ENCODE data around the gene ERAL1. TPM values are rescaled to one million over a fixed set of nuclear protein-coding genes. Genes with fewer than 3 reads are reported as not detected.
A peak's percentile ranks its signal among the peaks of the same experiment; 100 is the strongest.
"Not testable (repeated sequence)": the region's sequence is repeated elsewhere in the genome, so short reads cannot be mapped to it uniquely, and the experiment has no call there.

The ERAL1 gene
- total RNA-seq, 4 donors from 2014 or later = 28.1 to 74.4 (median 47.3) TPM

DNA sequence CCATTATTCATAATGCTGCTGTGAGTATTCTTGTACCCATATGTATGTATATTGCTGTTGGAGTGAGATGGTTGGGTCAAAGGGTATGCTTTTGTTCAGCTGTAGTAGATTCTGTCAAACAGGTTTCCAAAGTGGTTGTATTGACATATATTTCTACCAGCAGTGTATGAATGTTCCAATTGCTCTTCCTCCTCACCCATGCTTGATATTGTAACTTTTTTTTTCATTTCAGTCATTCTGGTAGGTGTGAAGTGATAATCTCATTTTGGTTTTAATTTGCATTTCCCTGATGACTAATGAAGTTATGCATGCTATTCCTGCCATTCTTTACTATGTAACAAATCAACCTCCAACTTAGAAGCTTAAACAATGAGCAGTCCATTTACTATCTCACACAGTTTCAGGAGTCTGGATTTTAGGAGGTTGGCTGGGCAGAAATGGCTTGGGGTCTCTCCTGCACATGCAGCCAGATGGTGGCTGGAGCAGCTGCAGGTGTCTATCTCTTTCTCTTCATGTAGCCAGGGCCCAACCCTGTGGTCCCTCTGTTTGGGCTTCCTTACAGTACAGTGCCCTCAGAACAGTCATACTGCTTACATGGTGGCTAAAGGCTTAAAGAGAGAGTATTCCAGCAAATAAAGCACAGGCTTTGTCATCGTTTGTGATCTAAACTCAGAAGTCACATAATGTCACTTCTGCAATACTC is 21.2 kb downstream of the ERAL1 start:
- Histone ChIP-seq H3K27me3 (no peaks in the 10 kb centered on the region), H3K36me3 (peaks cover 0 to 18% (median 5%) of the 10 kb centered on the region in 4 donors), H3K9me3 (no peaks in the 10 kb centered on the region), H3K4me1 (no peaks in the 10 kb centered on the region), H3K27ac (no peak overlapping the region), H3K4me3 (no peak overlapping the region)
- 43 to 50% methylated on average over 1 of the region's 1 CpG for WGBS, 2 donors (ENCODE audit: low coverage in 1 of 2)
- no peak for DNase-seq
- in situ Hi-C loops (cut with MboI; ENCODE audit: low pct_ligation_motif_present in 1 of 4, low pct_unique_long_range_greater_than_20kb in 1 of 4, low sequenced_read_pairs in 3 of 4) (loop anchor here in 1 of 4 donors (25.0 kb wide), 1 partner anchor 114 kb away; no protein-coding TSS in a partner anchor), intact Hi-C loops (cut with DNase I; ENCODE audit: low total_unique reads) (no loop called here)
- TF ChIP-seq EP300 (IDR thresholded peaks at IDR 0.05; ENCODE audit: low read depth) = no peak
- TF ChIP-seq, protein P1, sequence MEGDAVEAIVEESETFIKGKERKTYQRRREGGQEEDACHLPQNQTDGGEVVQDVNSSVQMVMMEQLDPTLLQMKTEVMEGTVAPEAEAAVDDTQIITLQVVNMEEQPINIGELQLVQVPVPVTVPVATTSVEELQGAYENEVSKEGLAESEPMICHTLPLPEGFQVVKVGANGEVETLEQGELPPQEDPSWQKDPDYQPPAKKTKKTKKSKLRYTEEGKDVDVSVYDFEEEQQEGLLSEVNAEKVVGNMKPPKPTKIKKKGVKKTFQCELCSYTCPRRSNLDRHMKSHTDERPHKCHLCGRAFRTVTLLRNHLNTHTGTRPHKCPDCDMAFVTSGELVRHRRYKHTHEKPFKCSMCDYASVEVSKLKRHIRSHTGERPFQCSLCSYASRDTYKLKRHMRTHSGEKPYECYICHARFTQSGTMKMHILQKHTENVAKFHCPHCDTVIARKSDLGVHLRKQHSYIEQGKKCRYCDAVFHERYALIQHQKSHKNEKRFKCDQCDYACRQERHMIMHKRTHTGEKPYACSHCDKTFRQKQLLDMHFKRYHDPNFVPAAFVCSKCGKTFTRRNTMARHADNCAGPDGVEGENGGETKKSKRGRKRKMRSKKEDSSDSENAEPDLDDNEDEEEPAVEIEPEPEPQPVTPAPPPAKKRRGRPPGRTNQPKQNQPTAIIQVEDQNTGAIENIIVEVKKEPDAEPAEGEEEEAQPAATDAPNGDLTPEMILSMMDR (IDR thresholded peaks at IDR 0.05) = no peak
- no peak for TF ChIP-seq POLR2A (IDR thresholded peaks at IDR 0.05)
- no peak for TF ChIP-seq POLR2AphosphoS5 (IDR thresholded peaks at IDR 0.05)

- H3K27me3 ChIP-seq; H3K27ac ChIP-seq; DNase-seq; H3K9me3 ChIP-seq; H3K4me1 ChIP-seq; intact Hi-C loops (cut with DNase I; ENCODE audit: low total_unique reads); H3K4me3 ChIP-seq: not testable (repeated sequence)
- in situ Hi-C loops (cut with MboI; ENCODE audit: low pct_ligation_motif_present in 1 of 4, low pct_unique_long_range_greater_than_20kb in 1 of 4, low sequenced_read_pairs in 3 of 4) = loop anchor here in 1 of 4 donors (25.0 kb wide), 1 partner anchor 115 kb away; no protein-coding TSS in a partner anchor
- peaks cover 0 to 31% (median 9%) of the 10 kb centered on the region in 4 donors for H3K36me3 ChIP-seq
- 92 to 100% methylated on average over 2 to 6 of the region's 6 CpGs for WGBS, 2 donors (ENCODE audit: low coverage in 1 of 2)
Measured at GRCh38 chr17:28877150-28877711, 22.4 kb downstream of the ERAL1 start.

DNA sequence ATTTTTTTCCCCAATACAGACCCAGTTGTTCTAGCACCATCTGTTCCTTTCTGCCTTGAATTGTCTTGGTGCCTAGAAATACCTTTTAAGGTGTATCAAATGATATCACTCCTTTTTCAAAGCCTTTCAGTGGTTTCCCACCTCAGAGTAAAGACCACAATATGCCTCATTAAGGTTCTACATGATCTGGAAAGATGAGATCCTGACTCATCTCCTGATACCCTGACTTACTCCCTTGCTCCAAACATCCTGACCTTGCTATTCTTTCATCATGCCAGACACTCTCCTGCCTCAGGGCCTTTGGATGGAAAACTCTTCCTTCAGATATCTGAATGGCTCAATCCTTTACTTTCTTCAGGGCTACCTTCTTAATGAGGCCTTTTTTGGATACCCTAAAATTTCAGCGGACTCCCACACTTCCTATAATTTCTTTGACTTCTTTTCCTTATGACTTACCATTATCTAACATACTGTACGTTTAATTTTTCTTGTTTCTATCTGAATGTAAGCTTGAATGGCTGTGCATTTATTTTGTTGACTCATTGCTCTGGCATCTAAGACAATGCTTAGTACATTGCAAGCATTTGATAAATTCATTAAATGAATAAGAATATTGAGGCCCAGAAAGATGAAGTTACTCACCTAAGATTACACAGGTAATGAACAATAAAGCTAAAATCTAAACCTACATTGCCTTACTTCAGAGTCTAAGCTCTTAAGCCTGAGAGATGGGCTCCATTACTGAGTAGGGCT is 23.5 kb downstream of the ERAL1 start:
- H3K4me3 ChIP-seq = no peak overlapping the region
- no peaks in the 10 kb centered on the region for H3K27me3 ChIP-seq
- no peak for TF ChIP-seq POLR2A (IDR thresholded peaks at IDR 0.05)
- TF ChIP-seq, protein P1 (IDR thresholded peaks at IDR 0.05) = no peak
- no peak for TF ChIP-seq POLR2AphosphoS5 (IDR thresholded peaks at IDR 0.05)
- no peak for TF ChIP-seq EP300 (IDR thresholded peaks at IDR 0.05; ENCODE audit: low read depth)
- in situ Hi-C loops (cut with MboI; ENCODE audit: low pct_ligation_motif_present in 1 of 4, low pct_unique_long_range_greater_than_20kb in 1 of 4, low sequenced_read_pairs in 3 of 4) = loop anchor here in 1 of 4 donors (25.0 kb wide), 1 partner anchor 116 kb away; no protein-coding TSS in a partner anchor
- peaks cover 0 to 42% (median 9%) of the 10 kb centered on the region in 4 donors for H3K36me3 ChIP-seq
- no peak overlapping the region for H3K27ac ChIP-seq
- 82 to 96% methylated on average over 2 of the region's 2 CpGs for WGBS, 2 donors (ENCODE audit: low coverage in 1 of 2)
- H3K4me1 ChIP-seq = no peaks in the 10 kb centered on the region
- intact Hi-C loops (cut with DNase I; ENCODE audit: low total_unique reads) = no loop called here
- no peak for DNase-seq
- no peaks in the 10 kb centered on the region for H3K9me3 ChIP-seq

- Histone ChIP-seq H3K9me3 (no peaks in the 10 kb centered on the region), H3K27ac (no peak overlapping the region), H3K4me1 (no peaks in the 10 kb centered on the region), H3K27me3 (no peaks in the 10 kb centered on the region), H3K36me3 (peaks cover 0 to 46% (median 9%) of the 10 kb centered on the region in 4 donors), H3K4me3 (no peak overlapping the region)
- DNase-seq = no peak
- TF ChIP-seq POLR2AphosphoS5 (IDR thresholded peaks at IDR 0.05) = no peak
- TF ChIP-seq, protein P1 (IDR thresholded peaks at IDR 0.05) = peak in 4 of 5 experiments; percentile 30 to 55 (median 36)
- TF ChIP-seq EP300 (IDR thresholded peaks at IDR 0.05; ENCODE audit: low read depth) = no peak
- intact Hi-C loops (cut with DNase I; ENCODE audit: low total_unique reads) = no loop called here
- WGBS, 2 donors (ENCODE audit: low coverage in 1 of 2) = 66% methylated on average over 4 of the region's 4 CpGs; no CpG with 5 or more reads in 1 of the 2 donors
- in situ Hi-C loops (cut with MboI; ENCODE audit: low pct_ligation_motif_present in 1 of 4, low pct_unique_long_range_greater_than_20kb in 1 of 4, low sequenced_read_pairs in 3 of 4) = loop anchor here in 1 of 4 donors (25.0 kb wide), 1 partner anchor 117 kb away; no protein-coding TSS in a partner anchor
Measured at GRCh38 chr17:28878981-28879380, 24.2 kb downstream of the ERAL1 start.

Measured in transverse colon (tissue), 4 donors.